SW480 (cell line): Measurements from ENCODE around the gene TMEM53.

Source experiments
- DNase-seq: peaks from one replicate; pipeline ENCODE4 v3.0.0-alpha.2; 2016; ENCODE audit warnings: low spot score

Gene TMEM53

DNA sequence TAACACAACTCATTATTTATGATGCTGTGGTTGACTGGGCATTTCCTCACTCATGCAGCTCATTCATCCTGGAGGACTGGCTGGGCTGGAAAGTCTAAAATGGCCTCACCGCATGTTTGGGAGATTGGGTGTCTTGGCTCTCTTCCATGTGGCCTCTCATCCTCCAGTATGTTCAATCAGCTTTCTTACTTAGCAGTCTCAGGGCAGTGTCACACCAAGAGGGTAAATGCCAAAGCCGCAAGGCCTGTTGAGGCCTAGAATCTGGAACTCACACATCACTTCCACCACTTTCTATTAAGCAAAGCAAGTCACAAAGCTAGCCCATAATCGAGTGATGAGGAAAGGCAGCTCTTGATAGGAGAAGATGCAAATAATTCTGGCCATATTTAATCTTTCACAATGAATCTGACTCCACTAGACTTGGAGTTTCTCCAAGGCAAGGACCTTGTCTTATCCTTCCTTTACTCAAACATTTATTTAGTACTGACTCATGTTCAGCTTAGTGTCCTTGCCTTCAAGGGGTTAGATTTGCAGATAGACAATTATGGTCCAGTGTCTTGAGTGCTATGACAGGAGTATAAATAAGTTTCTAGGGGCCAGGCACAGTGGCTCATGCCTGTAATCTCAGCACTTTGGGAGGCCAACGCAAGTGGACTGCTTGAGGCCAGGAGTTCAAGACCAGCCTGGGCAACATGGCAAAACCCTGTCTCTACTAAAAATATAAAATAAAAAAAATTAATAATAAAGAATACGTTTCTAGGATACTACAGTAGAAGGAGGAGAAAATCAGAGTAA is 45.1 kb downstream of the TMEM53 start:
- no peak for DNase-seq

DNA sequence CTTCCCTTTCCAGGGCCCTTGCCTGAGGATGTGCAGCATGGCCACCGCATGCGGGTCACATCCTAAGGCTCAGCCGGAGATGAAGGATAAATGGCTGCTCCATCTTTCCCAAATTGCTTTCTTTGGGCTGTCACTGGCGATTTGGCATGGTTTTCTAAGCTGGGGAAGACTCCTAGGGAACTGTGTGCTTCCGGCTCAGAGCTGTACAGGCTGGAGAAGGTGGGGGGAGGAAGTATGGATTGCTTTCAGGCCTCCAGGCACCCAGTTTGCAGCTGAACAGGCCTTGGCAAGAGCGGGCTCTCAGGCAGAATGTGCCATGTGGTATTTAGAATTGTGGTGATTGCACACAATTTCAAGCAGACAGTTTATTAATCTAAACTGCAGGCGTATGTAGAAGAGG is 48.9 kb downstream of the TMEM53 start:
- no peak for DNase-seq

DNA sequence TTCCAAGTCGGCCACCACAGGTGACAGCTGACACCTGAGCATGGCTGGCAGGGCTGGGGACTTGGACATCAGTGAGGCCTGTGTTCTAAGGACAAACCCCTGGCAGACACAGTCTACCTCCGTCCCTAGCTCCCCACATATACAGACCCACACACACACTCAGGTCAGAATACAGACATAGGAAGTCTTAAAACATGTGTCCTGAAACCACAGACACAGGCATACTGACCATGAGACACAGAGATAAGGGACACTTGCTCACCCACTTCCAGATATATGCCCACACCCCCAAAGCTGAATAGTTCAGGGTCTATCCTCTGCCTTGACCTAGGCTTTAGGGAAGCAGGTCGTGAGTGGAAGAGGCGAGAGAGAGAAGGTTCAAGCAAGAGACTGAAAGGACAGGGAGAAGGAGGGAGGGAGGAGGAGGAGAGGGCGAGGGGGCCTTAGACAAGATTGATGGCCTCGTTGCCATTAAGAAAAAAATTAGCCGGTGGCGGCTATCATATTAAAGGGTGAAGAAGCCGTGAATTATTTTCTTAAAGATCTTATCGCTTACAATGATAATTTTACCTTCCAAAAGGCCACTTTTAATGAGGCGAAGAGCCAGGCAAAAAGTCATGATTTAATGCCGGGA is 49.9 kb downstream of the TMEM53 start:
- DNase-seq, result no peak

DNA sequence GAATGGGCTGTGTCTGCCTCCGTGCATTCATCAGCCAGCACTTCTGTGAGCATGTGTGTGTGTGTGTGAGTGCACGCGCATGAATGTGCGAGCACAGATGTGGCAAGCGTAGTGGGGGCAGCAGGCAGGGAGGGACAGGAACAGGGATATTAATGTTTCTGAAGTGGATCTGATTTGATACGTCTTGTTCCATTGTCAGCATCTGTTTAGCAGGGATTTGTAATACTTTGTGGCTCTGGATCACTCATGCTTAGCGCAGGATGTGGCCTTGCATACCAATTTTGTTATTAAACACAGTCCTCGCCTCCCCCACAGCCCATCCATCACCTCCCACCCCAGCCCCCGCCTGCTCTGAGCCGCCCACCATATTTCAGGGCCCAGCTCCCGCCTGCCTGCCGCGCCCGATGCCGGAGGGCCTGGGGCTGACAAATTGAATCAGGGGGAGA is 52.4 kb downstream of the TMEM53 start:
- DNase-seq, result no peak

DNA sequence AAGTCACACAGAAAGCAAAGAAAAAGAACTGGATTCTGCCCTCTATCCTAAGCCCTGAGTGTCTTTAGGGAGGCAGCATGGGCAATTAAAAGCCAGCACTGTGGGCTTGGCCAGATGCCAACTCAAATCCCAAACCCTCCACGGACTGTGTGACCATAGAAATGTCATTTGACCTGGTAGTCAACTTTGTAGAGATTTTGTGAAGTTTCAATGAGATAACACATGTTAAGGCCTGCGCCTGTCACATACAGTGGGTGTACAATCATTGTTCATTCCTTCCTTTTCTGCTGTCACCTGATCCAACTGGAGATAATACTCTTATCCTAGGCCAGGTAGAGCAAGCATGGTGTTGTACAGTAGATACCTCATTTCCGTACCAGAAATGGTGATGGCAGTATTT is 54.2 kb downstream of the TMEM53 start:
- no peak for DNase-seq

DNA sequence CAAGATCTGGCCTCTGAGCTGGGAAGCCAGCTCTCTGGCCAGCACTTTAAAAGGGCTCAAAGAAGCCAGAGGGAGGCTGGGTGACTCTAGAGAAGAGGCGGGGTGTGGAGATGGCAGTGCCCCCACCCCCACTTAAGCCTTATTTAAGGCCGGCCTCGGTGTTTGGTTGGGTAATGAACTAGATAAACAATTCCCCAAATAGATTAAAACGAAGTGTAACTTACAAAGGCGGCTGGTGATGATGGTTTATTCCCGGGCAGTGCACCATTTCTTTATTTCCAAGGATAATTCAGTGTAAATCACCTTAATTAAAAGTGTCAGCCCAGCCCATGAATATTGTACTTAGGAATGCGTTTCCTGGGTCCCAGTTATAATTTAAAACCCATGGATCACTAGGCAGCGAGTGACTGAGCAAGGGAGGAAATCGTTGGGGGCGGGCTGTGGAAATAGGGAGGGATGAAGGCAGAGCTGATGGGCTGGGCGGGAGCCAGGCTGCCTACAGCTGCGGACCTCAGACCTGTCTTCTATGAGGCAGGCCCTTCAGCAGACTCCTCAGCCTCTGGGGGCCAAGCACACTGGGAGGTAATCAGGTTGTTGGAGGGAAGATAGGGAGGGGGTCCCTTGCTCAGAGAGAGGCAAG is 54.9 kb downstream of the TMEM53 start:
- no peak for DNase-seq

DNA sequence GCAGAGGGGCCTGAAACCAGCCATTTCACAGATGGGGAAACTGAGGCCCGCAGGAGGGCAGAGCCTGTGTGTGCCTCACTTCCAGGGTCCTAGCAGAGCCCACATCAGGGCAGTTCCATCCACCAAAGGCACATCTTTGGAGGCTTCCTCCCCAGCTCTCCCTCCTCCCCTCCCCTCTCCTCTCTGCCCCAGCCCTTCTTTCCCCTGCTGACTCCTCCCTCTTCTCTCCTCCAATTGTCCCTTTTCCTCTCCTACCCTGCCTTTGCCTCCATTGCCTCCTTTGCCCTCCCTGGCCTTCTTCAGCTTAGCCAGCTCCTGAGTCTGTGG is 56.6 kb downstream of the TMEM53 start:
- no peak for DNase-seq

DNA sequence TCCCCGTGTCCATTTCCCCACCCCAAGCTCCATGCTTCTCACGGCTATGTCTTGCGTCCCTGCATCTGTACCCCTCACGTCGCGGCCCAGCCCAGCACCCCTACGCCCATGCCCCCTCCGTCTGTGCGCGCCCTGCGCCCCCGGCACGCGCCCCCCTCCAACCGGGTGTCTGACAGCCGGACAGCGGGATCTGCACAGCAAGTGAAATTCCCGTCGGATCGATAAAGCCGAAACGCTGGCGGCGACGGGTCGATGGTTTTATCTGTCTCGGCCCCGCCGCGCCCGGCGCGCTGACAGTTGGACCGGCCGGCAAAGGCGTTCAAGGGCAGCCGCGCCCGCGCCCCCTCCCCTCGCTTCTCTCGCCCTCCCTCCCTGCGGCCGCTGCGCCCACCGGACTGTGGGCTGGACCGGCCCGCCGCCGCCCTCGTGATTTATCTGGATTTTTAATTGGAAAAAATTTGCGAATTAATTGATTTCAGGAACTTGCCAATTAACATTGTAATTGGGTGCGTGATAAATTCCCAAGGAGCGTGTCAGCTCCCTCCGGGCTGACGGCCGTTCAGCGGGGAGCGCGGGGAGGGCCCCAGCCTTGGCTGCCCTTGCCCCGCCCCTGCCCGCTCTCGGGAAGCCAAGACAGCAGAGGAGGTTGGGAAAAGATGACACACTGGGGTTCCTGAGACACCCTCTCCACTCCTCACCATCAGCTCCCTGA is 57.1 kb downstream of the TMEM53 start:
- no peak for DNase-seq

DNA sequence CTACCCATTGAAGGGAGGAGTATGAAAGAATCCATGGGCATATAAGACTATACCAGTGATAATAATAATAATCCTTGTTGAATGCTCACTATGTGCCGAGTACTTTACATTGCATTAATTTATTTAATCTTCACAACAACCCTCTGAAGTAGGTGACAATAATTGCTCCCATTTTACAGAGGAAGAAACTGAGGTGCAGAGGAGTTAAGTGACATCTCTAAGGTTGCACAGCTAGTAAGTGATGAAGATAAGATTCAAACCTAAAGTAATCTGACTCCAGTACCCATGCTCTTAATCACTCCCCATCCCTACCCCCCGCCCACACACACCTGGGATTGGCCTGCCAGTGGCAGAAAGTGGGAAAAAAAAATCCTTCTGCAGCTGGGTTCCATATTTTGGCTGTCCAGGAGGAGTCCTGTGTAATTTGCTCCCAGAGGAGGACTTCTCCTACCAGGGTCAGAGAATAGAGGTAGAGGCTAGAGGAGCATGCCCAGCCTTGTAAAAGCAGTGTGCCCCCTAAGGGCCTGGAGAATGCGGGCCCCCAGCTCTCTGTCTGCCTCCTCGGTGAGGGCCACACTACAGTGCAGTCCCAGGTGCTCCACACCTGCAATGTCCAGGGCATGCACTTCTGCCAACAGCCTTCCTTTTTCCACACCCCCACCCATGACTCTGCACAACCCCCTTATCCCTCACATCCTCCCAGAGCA is 57.8 kb downstream of the TMEM53 start:
- DNase-seq, result no peak

DNA sequence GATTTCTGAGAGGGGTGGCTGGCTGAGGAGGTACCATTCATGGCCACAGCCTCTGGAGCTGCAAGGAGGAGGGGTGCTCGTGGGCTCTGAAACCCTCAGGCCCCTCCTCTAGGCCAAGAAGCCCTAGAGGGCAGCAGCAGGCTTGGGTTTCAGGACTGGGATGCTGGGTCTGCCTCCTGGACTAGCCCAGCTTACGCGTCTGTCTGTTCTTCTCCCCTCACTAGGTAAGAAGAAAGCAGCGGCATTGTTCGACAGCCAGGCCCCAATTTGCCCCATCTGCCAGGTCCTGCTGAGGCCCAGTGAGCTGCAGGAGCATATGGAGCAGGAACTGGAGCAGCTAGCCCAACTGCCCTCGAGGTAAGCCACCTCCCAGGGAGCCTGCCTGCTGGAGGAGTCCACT is 60.3 kb downstream of the TMEM53 start:
- no peak for DNase-seq

DNA sequence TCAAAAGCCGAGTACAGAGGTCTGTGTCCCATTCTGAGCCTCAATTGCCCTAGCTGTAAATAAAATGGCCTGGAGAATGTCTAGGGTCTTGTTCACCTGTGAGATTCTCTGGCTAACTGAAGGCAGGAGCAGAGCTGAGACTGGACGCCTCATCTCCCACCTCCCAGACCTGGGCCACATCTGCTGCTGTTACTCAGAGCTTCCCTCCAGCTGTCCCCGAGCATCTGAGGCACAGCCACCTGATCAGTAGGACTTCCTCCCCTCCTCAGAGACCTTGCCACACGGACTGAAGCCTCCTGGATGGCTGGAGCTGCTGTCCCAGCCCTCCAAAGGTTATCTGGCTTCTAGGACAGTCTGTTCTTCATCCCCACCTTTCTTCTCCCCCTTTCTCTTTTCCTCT is 62.4 kb downstream of the TMEM53 start:
- DNase-seq, result no peak

DNA sequence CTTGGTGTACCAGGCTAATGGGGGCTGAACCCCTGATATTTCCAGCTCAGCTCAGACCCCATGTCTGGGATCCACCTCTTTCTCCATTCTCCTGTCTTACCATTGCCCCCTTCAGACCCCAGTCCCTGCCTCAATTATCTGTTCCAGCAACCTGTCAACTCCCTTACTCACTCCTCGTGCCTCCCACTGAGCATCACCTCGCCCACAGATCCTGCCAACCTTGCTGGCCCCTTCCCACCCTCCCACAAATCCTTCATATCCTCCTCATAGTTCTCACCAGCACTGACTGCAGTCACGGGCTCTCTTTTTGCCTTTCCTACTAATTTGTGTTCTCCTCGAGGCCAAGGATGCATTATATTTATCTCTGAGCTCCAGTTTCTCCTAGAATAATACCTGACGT is 62.9 kb downstream of the TMEM53 start:
- no peak for DNase-seq

DNA sequence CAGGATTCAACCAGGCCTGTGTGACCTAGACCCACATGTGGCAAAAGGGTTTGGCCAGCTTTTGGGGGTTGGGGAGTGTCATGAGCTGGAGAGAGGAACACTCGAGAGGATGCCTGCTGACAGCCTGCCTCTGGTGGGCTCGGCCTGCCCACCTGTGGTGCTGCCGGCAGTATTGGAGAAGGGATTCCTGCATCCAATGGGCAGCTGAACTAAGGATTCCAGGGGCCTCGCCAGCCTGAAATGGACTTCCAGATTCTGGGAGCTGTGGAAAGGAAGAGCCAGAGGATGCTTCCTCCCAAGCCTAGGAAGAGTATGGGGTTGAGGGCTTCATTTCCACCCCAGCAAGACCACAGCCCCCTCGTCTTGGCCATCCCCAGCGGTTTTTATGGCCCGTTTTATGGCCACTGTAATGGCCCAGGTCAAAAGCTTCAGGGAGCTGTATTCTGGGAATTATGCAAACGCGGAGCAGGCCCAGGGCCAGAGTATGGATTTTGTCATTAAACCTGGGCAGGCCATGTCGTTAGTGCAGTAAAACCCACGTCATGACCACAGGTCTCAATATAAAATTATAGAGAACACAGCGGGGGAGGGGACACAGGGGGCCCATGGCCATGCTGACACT is 63.6 kb downstream of the TMEM53 start:
- no peak for DNase-seq

DNA sequence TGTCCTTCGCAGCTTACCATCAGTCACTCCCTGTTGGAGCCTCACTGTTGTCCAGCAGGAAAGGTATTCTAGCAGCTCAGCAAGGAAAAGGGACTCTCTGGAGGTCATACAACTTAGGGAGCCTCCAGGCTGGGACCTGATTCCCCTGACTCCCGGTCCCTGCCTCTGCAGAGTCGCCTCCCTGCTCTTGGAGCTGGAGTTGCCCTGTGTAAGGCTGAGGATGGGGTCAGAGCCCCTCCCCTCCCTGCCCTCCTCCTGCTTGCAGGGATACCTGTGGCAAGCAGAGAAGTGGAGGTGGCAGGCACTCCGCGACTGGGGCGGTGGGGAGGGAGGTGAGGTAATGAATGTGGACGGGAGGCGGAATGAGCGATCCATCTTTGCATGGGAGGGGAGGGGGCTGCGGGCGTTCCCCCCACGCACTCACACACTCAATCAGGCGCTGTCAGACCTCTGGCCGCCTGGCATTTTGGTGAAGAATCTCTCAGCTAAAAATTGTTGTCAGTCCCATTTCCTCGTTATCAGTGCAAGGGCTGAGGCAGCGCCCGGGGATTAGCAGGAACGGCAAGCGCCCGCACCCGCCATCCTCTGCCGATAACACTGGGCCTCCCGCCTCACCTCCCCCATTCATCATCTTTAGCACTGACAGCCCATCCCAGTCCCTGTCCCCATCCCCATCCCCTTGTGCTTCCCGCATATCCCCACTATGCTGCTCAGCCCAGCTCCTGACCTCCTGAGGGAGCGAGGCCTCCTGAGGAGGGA is 64.3 kb downstream of the TMEM53 start:
- no peak for DNase-seq

DNA sequence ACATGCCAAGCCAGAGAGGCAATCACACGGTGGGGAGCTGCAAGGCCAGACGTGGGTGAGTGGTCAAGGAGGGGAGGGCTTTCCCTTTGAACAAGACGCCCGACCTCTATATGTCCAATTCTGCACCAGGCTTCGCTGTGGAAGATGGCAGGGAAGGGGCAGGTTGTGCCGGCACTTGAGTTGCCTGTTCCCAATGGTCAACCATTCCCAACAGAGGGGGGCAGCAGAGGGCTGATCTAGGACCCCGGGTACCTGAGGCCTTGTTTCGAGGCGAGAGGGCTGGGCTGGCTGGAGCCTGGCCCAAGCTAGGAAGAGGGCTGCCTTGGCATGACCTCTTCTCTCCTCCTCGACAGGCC is 64.9 kb downstream of the TMEM53 start:
- DNase-seq, result no peak

DNA sequence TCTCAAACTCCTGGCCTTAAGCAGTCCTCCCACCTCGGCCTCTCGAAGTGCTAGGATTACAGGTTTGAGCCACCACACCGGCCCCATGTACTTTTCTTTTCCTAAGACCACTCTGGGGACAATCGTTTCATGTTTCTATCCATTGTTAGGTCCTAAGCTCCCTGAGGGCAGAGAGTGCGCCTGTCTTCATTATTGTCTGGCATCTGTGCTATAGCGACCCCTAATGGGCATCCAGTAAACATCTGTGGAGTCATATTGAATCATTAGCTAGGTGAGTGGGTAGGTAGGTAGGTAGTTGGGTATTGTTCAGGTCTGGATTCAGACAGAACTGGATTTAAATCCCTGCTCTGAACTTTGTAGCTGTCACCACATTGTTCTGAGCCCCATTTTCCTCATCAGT is 66.1 kb downstream of the TMEM53 start:
- DNase-seq, result no peak

DNA sequence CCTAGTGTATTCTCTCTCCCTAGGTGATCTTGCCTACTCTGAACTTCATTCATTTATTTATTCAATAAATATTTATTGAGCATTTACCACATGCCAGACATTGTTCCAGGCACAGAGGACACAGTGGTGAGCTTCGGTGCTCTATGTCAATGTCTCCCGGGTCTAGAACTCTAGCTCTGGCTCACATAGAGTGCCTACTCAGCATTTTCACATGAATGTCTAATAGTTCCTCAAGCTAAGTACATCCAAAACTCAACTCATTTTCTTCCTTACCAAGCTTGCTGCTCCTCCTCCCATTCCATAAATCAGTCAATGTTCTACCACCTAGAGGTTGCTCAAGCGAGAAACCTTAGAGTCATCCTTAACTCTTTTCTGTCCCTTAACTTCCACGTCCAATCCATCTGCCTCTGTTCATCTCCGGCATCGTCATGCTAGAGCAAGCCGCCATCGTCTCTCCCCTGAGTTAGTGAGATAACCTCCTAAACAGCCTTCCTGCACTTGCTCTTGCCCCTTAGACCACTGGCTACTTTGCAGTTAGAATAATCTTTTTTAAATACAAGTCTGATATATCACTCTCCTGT is 67.5 kb downstream of the TMEM53 start:
- DNase-seq, result no peak

DNA sequence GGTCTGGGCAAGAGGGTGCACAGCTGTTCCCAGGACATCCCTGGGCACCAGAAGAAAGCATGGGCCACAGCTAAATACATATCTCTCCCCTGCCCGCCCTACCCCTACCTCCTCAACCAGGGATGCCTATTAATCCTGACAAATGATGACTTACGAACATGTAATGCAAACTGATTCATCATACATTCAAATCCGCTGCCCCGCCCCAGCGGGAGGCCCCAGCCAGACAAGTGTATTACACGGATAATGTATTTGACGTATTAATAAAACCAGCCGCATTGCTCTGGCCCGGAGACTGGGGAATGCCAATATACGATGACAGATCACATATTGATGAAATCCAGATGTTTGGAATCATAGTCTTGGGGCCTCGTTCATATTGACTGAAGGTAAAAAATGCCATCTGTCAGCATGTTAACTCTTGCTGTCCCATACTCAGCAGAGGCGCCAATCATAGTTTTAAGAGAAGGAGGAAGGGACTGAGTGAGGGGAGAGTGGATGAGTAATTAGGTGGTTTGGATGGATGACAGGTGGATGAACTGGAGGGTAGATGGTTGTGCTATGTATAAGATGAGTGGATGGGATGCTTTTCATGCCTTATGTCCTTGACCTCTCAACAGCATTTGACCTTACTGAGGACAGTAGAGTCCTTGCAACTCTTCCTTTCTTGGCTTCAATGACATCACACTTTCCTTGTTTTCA is 68.2 kb downstream of the TMEM53 start:
- no peak for DNase-seq

DNA sequence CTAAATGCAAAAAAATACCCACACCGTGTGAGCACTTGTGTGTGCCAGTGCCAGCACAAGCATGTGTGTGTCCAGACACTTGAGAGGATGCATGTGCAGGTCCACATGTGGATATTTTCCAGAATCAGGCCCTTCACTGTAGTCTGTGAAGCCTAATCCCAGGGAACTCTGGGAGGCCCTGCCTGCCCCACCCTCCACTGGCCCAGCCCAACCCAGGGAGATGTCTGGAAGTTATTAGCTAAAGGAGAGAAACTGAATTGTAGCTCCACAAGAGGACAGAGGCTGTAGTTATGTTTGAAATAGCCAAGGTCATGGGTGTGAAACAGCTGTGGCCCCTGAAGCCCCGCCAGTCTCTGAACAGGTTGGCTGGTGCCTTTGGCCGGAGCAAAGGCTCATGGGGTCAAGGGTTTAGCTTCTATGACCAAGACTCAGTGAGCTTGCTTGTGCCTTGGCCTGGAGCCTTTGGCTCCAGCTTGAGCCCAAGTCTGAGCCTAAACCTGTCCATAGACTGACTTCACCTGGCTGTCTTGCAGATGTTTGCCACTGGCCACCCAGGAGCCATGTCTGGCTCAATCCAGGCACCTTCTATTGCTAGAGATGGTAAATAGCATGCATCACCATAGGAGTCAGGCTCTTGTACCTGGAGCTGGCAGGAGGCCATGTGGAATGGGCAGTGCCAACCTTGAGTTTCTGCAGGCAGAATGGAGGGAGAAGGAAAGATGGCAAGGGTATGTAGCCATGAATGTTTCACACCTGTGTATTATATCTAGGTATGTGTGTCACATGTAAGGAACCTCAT is 69.9 kb downstream of the TMEM53 start:
- DNase-seq, result no peak
